Activated CD4-positive, alpha-beta T cell treated with anti-CD3 and anti-CD28 coated beads, Interleukin-2, amount 50 U/mL, for 1 hour (primary cell): ENCODE measurements around the gene TNNC1.

Source experiments
- DNase-seq: peaks from one replicate; pipeline ENCODE4 v3.0.0-alpha.2; 2020

Gene TNNC1

DNA sequence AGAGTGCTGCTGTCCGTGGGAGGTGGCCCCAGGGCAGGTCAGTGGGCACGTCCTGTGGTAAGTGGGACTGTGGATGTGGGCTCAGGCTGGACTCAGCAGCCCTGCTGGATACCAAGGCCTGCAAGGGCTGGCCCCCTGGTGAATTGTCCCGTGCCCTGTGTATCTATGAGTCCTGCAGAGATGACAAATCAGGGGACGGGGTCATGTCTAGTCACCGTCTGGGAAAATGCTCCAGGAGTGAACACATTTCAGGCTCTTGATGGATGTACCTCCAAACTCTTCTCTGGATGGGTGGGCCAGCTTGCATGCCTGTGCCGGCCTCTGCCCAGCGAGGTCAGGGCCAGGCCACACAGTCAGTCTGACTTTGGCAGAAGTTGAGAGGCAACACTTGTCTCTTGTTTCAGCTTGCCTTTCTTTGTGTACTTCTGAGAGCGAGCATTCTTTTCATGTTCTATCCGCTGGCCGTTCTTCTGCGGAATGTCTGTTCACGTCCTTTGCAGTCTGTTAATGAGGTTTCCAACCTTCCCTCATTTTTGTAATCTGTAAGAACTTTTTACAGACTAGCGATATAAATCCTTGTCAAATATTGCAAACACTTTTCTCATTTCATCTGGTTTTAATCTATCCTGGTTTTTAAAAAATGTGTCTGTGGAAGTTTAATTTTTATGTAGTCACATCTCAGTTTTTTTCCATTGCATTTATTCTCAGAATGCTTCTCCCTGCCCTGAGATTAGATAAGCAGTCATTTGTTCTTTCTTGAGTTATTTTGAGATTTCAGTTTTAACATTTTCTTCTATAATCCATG, 29.9 kb upstream of the TNNC1 start:
- no peak for DNase-seq

DNA sequence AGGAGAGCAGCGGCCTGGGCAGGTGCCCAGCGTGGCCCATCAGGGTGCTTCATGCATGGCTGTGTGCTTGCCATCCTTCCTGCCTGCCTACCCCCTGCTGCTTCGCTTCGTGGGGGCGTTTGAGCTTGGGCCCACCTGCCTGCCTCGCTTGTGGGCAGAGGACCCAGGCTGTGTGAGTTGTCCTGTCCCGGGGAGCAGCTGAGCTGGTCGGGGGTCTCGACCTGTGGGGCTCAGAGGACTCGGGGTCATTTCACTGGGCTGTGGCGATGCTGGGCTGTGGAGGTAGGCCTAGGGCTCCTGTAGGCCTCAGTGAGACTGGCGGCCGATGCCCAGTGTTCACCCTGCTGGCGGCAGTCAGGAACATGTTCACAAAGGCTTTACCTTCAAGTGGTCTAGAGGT, 29.2 kb upstream of the TNNC1 start:
- no peak for DNase-seq

DNA sequence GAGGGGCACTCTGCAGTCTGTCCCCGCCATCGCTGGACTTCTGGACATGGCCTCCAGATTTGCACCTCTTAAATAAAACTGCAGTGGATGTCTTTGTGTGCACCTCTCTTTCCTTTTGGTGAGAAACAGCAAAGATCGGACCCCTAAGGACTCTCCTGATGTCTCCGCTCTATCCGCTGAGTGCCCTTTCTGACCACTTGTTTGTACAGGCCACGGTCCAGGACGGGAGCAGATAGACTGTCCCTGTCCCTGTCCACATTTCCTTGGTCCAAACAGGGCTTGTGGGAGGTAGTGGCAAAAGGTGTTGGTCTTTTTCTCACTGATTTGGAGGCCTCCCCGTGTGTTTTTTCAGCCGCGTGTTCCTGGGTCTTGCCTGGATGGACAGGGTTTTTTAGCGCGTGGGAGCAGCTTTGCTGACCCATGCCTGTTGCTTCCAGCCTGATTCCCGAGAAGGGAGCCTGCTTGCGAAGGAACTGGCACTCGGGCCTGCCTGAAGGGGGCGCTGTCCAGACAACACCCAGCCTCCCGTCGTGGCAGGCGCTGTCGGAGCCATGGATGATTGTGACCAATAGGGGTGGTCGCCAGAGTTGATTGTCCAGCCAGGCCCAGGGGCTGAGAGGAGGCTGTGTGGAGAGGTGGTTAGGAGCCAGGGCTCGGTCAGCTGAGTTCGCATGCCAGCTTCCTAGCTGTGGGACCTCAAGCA, 28.1 kb upstream of the TNNC1 start:
- no peak for DNase-seq

DNA sequence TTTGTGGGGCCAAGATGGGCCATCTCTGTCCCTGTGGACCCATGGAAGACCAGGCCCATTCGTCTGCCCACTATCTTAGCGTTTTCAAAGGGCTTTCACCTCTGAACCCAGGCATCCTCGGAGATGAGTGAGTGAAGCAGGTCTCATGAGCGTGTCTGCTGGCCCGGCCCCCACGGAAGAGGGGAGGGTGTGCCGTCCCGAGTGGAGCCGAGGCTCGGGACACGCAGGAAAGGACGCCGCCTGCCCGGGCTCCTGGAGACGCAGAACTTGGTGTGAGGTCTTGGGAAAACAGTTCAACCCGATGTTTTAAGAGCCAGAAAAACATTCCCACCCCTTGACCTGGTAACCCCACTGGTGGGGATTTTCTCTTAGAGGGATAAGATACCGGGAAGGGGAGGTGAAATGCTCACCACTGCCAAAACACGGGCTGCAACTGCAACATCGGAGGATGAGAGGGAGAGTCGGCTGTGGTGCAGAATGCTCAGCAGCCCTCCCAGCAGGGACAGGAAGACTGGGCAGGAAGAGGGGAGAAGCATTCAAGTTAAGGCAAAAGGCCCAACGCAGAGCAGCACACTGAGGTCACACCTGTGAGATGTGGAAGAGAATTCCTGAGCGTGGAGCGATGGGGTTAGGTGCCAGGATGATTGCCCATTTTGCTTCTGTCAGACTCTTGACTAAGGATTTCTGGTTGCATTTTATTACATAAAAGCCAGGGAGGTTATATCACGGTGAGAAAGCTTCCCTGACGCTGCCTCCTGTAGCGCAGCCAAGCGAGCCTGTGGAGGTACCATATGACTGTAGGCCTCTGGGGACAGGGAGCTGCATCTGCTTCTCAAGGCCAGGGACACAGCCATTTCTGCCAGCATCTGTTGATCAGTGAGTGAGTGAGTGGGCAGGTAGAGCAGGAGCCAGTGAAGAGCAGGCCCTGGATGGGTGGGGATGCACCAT, 27.2 kb upstream of the TNNC1 start:
- no peak for DNase-seq

DNA sequence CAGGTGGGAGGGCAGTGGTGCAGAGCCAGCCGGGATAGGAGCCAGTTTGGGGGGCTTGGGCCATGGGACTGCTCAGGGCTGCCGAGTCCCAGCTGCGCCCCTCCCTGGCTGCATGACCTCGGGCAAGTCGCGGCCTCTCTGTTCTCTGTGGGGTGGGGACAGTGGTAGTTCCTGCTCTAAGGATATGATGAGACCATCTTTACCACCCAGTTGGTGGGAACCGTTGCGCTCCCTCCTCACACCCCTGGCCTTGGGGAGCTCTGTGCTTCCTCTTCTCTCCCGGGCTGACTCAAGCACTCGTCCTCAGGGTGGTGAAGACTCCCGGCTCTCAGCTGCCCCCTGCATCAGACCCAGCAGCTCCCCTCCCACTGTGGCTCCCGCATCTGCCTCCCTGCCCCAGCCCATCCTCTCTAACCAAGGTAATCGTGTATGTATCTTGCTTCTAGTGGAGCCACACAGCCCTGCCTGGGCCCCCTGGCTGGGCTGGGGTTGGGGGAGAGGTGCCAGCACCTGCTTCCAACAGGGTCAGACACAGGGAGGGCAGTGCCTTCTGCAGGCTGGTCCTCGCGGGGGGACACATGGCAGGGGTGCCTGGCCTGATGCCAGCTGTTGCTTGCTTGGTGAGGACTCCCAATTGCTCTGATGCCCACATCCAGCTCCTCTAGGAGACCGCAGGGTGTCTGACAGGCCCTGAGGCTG, 26.2 kb upstream of the TNNC1 start:
- no peak for DNase-seq

DNA sequence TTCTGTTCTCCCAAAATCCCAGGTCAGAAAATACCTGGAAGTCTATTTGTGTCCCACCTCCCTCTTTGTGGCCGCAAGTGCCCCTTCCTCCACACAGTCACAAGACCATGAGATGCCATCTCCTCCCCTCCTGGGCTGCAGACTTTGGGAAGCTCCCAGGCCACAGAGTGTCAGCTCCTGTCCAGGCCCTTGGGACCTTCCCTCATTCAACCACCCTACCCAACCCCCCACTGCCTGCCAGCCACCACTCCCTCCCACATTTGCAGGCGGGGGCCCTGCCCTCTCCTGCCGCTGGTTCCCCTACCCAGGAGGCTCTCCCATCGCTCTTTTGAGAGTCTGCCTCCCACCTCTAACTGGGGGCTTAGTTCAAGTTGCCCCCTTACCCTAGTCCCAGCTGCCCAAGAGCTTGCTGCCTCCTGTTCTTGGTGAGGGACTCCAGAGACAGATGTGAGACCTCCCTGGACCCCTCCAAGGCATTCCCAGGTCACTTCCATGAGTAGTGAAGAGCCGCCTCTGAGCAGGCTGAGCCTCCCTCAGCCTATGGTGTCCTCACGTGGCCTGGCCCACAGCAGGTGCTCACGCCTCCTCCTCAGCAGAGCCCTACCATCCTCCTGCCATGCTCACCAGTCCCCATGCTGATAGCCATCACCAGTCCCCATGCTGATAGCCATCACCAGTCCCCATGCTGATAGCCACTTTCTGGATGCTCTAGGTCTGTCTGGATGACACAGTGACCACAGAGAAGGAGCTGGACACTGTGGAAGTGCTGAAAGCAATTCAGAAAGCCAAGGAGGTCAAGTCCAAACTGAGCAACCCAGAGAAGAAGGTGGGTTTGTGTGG, 25.4 kb upstream of the TNNC1 start:
- DNase-seq = no peak

DNA sequence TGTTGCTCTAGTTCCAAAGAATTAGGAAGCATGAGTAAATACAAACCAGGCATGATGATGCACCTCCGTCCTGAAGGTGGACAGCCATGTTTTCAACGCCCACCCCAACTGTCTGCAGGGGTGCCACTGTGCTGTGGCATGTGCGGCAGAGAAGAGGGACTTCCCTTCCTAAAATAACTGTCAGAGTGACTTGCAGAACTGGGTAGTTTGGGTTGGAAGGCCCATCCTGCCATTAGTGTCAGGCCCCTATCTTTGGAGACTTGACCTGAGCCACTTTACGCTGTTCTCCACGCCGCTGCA, 23.9 kb upstream of the TNNC1 start:
- no peak for DNase-seq

DNA sequence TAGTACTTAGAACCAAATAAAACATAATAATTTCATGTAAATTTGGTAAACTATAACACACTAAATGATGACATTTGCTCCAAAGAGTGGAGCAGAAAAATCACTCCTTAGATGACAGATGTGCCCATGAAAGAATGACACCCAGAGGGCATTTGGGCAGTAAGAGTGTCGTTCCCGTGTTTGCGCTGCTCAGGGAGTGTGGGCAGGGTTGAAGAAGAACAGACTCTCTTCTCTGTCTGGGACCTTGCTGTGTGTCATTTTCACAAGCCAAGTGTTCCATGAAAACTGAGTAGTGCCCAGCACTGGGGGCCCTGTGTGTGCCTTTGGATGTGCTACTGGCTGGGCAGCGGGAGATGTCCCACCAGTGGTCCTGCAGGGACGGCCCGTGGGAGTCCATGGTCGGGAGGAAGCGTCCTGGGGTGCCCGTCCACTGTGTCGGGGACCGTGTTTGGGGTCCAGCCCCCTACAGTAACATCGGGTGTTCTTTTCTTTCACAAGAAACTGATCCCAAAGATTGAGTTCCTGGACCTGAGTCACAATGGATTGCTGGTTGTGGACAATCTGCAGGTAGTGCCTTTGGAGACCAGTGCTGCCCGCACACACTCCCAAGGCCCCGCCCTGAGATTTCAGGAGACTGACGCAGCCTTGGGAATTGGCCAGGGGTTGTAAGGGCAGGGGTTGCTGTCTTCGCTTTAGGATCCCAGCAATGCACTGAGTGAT, 23.4 kb upstream of the TNNC1 start:
- DNase-seq = no peak

DNA sequence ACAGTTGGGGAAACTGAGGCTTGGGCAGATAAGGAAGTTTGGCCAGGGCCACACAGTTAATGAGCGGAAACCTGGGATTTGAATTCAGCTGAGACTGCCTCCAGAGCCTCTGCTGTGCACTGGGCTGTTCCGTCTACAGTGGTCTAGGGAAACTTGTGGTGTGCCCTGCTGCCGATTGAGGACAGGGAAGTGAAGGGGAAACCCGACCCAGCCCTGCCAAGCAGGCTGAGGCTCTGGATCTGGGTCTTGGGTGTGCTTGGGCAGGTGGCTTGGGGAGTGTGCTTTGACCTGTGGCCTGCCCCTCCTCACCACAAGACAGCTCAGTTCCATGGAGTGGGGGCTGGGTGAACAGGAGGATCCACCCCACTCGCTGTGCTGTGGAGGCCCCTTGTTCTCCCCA, 19.2 kb upstream of the TNNC1 start:
- no peak for DNase-seq

DNA sequence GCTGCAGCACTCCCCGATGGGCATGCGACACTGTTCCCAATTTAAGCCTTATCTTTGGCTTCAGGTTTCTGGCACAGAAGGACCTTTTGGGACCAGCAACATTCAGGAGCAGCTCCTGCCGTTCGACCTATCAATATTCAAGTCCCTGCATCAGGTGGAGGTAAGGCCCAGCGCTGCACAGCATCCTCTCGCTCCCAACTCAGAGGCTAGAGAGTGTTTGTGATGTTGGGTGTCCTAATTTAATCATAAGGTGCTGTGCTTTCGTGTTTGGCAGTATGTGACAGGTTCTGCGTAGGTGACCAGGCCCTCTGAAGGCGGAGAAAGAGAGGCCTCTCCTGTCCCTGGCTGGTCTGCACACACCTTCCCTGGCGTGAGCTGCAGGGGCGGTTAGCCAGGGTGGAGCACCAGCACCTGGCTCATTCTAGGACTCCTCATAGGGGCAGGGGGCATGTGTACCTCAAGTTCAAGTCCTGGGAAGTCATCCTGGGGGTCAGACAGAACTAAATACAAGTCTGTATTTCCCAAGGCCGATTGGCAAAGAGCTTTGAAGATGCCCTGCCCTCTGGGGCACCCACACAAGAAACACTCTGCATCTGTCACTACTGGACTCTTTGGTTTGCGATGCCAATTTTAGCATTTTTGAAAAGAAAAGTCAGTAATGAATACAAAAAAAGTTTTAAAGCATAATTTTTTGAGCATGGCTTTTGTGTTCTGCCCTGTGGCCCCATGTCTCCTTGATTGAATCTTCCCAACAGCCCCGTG, 18.6 kb upstream of the TNNC1 start:
- no peak for DNase-seq

DNA sequence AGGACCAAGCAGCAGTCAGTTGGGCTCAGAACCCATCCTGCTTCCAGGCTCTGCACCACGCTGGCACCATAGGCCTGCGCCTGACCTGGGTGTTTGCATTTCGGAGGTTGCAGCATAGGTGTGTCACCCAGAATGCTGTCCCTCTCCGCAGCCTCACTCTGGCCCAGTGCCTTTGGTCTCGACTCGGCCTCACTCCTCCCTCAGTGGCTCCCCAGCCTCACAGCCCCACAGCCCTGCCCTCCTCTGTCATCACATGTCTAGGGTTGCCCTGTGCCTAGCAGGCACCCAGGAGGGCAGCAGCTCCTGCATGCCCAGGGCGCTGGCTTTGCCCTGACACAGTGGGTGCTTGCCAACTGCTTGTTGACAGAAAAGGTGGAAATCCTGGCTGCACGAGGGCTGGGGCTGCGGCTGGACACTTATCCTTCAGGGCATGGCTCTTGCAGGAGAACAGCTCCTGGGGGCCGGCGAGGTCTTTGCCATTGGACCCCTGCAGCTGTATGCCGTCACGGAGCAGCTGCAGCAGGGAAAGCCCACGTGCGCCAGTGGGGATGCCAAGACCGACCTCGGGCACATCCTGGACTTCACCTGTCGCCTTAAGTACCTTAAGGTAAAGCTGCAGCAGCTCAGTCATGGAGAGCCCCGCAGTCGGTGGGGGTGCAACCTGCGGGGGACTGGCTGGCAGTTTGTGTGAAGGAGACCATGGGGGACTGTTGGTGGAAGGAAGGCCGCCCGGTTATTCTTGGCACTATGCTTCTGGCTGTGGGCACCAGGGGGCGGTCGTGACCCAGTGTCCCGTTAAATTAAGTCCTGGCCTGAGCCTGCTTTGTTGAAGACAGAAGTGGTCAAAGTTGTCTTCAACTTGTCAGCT, 17.8 kb upstream of the TNNC1 start:
- DNase-seq = no peak

DNA sequence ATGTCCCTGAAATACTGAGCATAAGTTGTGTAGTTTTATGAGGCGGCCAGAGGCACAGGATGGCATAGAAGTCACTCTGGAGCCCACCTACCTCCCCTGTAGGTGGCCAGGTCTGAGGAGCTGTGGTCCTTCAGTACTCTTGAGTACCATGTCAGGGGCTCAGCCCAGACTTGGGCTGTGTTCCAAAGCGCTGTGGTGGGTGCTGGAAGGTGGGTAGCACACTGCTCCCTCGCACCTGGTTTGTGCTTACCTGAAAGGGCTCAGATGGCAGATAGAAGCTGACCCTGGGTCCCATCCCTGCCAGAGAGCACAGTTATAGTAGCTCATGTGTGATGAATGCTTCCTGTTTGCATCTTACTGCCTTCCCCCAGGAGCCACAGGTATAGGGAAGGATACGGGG, 17.1 kb upstream of the TNNC1 start:
- DNase-seq = no peak

DNA sequence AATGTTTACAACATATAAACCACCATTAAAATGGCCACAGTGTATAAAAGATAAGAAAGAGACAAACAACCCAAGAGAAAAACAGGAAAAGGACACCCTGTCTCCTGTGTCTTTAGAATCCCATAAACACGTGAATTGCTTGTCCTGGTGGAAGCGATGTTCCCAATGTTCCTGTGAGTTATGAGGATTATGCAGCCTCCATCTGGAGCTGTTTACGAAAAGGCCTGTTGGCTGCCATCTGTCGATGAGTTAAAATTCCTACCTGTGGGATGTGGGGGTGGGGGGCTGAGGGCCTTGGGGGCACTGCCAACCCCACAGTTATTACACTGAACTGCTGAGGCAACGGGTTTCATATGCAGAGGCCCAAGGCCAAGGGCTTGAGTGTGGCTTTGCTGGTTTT, 15.2 kb upstream of the TNNC1 start:
- no peak for DNase-seq

DNA sequence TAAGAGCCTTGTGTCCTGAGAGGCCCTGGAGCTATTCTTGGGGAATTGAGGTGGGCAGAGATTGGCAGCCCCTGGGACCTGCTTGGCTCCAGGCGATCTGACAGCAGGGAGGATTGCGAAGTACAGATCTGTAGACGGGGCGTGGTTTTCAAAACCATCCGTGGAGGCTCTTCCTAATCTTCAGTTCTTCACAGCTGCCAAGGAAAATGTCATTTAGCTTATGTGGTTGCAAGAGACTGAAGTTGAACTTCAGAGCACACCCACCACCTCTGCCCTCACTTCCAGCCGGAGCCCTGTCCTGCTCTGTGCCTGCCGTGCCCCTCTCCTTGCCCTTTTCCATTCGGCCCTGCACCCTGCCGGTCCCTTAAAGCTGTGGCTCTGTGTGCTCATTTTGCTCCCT, 14.5 kb upstream of the TNNC1 start:
- DNase-seq = no peak

DNA sequence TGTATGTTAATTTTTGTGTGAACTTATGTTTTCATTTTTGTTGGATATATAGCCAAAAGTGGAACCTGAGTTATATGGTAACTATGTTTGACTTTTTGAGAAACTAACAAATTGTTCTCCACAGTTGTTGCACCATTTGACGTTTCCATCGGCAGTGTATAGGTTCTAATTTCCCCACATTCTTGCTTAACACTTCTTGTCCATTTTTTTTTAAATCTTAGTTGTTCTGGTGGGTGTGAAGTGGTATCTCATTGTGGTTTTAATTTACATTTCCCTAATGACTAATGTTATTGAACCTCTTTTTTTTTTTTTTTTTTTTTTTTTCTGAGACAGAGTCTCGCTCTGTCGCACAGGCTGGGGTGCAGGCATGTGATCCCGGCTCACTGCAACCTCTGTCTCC, 9.6 kb upstream of the TNNC1 start:
- DNase-seq = no peak

DNA sequence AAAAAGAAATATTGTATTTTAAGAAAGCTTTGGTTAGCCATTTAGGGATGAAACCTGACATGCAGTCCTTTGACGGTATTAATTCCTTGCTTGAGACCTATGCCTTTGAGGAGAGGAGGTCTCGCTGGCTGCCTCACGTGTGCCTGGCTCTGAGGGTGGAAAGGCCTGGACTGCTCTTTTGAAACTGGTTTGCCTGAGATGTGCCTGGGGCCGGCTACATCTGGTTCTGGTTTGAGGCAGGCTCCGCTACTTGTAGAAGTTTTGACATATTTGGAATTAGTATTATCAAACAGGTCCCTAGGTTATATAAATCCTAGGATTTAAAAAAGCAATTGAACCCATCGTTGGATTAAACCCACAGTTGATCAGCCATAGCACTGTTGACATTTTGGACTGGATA, 8.0 kb upstream of the TNNC1 start:
- DNase-seq = no peak

DNA sequence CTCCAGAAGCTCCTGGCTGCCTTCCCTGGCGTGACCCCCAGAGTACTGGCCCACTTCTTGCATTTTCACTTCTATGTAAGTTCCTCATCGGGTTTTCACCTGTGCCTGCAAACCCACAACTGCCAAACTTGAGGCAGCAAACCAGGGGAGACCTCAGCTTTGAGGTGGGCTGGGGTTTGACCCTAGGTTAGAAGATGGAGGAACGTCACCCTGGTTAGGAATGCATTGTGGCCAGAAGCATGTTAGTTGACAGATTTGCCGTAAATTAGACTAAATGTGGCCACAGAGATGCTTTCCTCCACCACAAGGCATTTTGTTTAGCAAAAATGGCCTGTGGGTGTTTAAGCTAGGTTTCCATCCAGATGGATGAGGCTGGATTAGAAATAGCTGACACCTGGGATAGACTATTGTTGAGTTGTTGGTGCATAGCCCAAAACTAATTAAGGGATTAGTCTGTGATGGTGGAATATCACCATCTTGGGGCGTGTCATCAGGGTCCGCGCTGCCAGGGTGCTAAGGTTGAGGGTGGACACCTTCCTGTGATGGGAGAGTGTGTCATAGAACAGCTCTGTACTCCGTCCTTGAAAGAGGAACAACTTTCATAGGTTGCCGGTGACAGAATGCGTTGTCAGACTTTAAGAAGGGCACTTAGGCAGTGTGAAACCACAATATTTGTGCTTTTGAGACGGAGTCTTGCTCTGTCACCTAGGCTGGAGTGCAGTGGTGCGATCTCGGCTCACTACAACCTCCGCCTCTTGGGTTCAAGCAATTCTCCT, 5.1 kb upstream of the TNNC1 start:
- DNase-seq = no peak

DNA sequence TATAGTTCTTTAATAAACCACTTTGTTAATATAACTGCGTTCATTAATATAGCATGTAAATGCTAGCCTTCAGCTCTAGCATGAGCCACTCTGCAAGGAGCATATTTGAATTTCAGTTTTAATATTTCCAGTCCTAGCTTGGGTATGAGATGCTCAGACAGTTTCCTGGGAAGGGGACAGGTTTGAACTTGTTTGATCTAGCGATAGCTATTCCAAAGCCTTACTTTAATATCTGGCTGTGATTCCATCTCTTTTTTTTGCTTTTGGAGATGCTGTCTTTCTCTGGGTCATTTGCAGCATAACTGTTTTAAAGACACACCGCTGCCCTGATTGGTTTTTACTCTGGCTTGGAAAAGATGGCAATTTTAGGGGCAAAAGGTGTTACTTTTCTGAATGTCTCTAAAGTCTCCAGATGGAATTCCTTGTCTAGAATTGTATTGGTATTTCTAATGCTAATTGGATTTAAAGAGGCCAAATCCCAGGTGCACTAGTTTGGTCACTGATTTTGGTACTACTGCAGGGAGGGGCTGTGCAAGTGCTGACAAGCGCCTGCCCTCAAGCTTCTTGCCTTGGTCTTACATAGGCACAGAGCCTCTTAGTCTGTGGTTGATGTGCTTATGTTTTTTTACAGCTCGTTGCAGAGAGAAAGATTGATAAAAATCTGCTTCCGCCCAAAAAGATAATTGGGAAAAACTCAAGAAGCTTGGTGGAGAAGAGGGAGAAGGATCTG, 4.4 kb upstream of the TNNC1 start:
- no peak for DNase-seq
